ENCODE results near the gene GUCA2A.

DNA sequence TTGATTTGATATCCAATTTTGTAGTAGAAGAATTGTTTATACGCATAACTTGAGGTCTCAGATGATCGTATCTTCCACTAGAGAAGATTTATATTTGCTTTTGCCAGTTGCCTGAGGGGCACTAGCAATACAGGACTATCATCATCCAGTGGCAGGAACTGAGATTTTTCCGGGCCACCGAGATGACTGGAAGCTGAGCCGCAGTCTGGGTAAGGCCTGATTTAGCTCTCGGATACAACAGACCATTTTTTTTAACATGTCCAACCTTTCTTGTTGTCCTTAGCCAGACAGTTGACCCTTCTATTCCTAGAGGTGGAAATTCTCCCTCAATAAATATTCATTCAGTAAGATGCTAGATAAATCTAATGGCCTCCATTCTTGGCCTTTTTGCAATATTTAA lies 36.8 kb downstream of the GUCA2A start:
- TF ChIP-seq, protein P1, sequence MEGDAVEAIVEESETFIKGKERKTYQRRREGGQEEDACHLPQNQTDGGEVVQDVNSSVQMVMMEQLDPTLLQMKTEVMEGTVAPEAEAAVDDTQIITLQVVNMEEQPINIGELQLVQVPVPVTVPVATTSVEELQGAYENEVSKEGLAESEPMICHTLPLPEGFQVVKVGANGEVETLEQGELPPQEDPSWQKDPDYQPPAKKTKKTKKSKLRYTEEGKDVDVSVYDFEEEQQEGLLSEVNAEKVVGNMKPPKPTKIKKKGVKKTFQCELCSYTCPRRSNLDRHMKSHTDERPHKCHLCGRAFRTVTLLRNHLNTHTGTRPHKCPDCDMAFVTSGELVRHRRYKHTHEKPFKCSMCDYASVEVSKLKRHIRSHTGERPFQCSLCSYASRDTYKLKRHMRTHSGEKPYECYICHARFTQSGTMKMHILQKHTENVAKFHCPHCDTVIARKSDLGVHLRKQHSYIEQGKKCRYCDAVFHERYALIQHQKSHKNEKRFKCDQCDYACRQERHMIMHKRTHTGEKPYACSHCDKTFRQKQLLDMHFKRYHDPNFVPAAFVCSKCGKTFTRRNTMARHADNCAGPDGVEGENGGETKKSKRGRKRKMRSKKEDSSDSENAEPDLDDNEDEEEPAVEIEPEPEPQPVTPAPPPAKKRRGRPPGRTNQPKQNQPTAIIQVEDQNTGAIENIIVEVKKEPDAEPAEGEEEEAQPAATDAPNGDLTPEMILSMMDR (IDR thresholded peaks at IDR 0.05 in 4 of 5, conservative IDR thresholded peaks at IDR 0.05 in 1 of 5): no peak
- no peak for TF ChIP-seq POLR2A (IDR thresholded peaks at IDR 0.05)
